CD14-positive monocyte (primary cell): ENCODE data around the gene NME5. TPM values are rescaled to one million over a fixed set of nuclear protein-coding genes. Genes with fewer than 3 reads are reported as not detected.

Source experiments
- DNase-seq, 3 donors: peaks; one replicate each; pipeline ENCODE4 v3.0.0-alpha.2; 2011 to 2022
- H2AFZ ChIP-seq: 2 replicates; pipeline ENCODE4 v1.6.0; 2012; ENCODE audit warnings: mild to moderate bottlenecking, low read depth, low read length, inconsistent platforms; ENCODE audit not compliant: insufficient read depth, poor library complexity, severe bottlenecking
- H3K27ac ChIP-seq, 2 donors: 1 replicate in 1 of 2; 2 replicates in 1 of 2; pipeline ENCODE4 v1.5.1; 2012 to 2013; ENCODE audit warnings: low read length in 2 of 2, control low read depth in 1 of 2, inconsistent platforms in 1 of 2, low read depth in 1 of 2, mild to moderate bottlenecking in 1 of 2
- H3K27me3 ChIP-seq, 2 donors: one replicate each; pipeline versions ENCODE4 v1.6.0 to v1.6.1; 2011 to 2013; ENCODE audit warnings: low read length in 2 of 2; ENCODE audit not compliant: control insufficient read depth in 2 of 2, insufficient read depth in 2 of 2
- H3K36me3 ChIP-seq, 2 donors: replicated peaks in 1 of 2; 1 replicate in 1 of 2; 2 replicates in 1 of 2; pipeline versions ENCODE4 v1.5.1 to v1.6.1; 2012 to 2013; ENCODE audit warnings: low read length in 2 of 2, control low read depth in 1 of 2, inconsistent platforms in 1 of 2, mild to moderate bottlenecking in 1 of 2; ENCODE audit not compliant: insufficient read depth in 2 of 2, control insufficient read depth in 1 of 2
- H3K4me1 ChIP-seq, 2 donors: 1 replicate in 1 of 2; 2 replicates in 1 of 2; pipeline versions ENCODE4 v1.5.1 to v1.6.1; 2012 to 2013; ENCODE audit warnings: low read length in 2 of 2, control low read depth in 1 of 2, inconsistent platforms in 1 of 2, mild to moderate bottlenecking in 1 of 2, moderate library complexity in 1 of 2; ENCODE audit not compliant: insufficient read depth in 2 of 2, control insufficient read depth in 1 of 2
- H3K4me2 ChIP-seq: replicated peaks from 2 replicates; pipeline ENCODE3; 2012; ENCODE audit warnings: low read length, moderate library complexity, mild to moderate bottlenecking; ENCODE audit not compliant: poor library complexity, severe bottlenecking; ENCODE audit errors: extremely low read depth
- H3K4me3 ChIP-seq, 3 experiments: fragments of 200-600 bp in 1 of 3; sonication (generic) in 1 of 3; replicated peaks in 1 of 3; 1 replicate in 2 of 3; 2 replicates in 1 of 3; pipeline ENCODE4 v1.5.1; 2011 to 2013; ENCODE audit warnings: low read length in 3 of 3, mild to moderate bottlenecking in 3 of 3, control low read depth in 2 of 3, low read depth in 2 of 3, inconsistent platforms in 1 of 3, moderate library complexity in 1 of 3
- H3K79me2 ChIP-seq: 2 replicates; pipeline ENCODE4 v1.6.0; 2012; ENCODE audit warnings: mild to moderate bottlenecking, control low read depth, inconsistent platforms, low read length, moderate library complexity; ENCODE audit not compliant: insufficient read depth
- H3K9ac ChIP-seq: 2 replicates; pipeline ENCODE4 v1.6.0; 2017; ENCODE audit warnings: low read length, mild to moderate bottlenecking; ENCODE audit not compliant: insufficient read depth, poor library complexity, severe bottlenecking
- H3K9me3 ChIP-seq, 2 donors: replicated peaks in 1 of 2; 1 replicate in 1 of 2; 2 replicates in 1 of 2; pipeline versions ENCODE4 v1.5.1 to v1.6.1; 2012 to 2013; ENCODE audit warnings: low read length in 2 of 2, control low read depth in 1 of 2; ENCODE audit not compliant: control insufficient read depth in 1 of 2, insufficient read depth in 1 of 2
- H4K20me1 ChIP-seq: 2 replicates; pipeline ENCODE4 v1.6.0; 2012; ENCODE audit warnings: mild to moderate bottlenecking, low read length, control low read depth, moderate library complexity; ENCODE audit not compliant: insufficient read depth
- H3K27ac Mint-ChIP-seq, 7 donors: one replicate each; pipeline ENCODE4 v1.8.0; 2020; ENCODE audit warnings: mild to moderate bottlenecking in 7 of 7, mixed read lengths in 7 of 7, moderate library complexity in 6 of 7, inconsistent platforms in 2 of 7
- H3K27me3 Mint-ChIP-seq, 3 donors: one replicate each; pipeline ENCODE4 v1.8.0; 2021 to 2022; ENCODE audit warnings: low read depth in 3 of 3, mild to moderate bottlenecking in 3 of 3, mixed read lengths in 3 of 3, moderate library complexity in 3 of 3, inconsistent platforms in 1 of 3
- H3K36me3 Mint-ChIP-seq, 2 donors: one replicate each; pipeline ENCODE4 v1.8.0; 2020; ENCODE audit warnings: mixed read lengths in 2 of 2, inconsistent platforms in 1 of 2, mild to moderate bottlenecking in 1 of 2
- H3K4me1 Mint-ChIP-seq: one replicate; pipeline ENCODE4 v1.8.0; 2020; ENCODE audit warnings: mild to moderate bottlenecking, mixed read lengths
- H3K4me3 Mint-ChIP-seq, 2 donors: one replicate each; pipeline ENCODE4 v1.8.0; 2020; ENCODE audit warnings: mild to moderate bottlenecking in 2 of 2, mixed read lengths in 2 of 2, moderate library complexity in 1 of 2
- H3K9me3 Mint-ChIP-seq, 7 donors: one replicate each; pipeline ENCODE4 v1.8.0; 2020 to 2022; ENCODE audit warnings: mixed read lengths in 7 of 7, mild to moderate bottlenecking in 6 of 7, moderate library complexity in 6 of 7, inconsistent platforms in 2 of 7
- CTCF ChIP-seq: fragments of 200-600 bp; IDR thresholded peaks from one replicate; pipeline ENCODE4 v1.8.0; 2022; ENCODE audit warnings: antibody characterized with exemption, mild to moderate bottlenecking
- WGBS: methylation state at CpG from one replicate; pipeline ENCODE4 v1.1.5; 2013; ENCODE audit warnings: missing lambda C conversion rate; ENCODE audit not compliant: insufficient coverage; 5-methylcytosine and 5-hydroxymethylcytosine counted together
- intact Hi-C, 2 donors: fragments of 100-400 bp; cut with micrococcal nuclease; formaldehyde crosslinking; loops; one replicate each; pipeline versions ENCODE4 v1.15.0 to v1.15.1; 2023
- polyA plus RNA-seq, 3 donors: library from polyadenylated mRNA; depleted of rRNA in 1 of 3; unstranded in 2 of 3; stranded (reverse) in 1 of 3; fragments of 300-500 nt in 2 of 3; fragments of >200 nt in 1 of 3; fragmentation: Illumina TruSeq in 2 of 3; gene quantifications; 1 replicate in 2 of 3; 2 replicates in 1 of 3; pipeline ENCODE4 v1.2.3, GENCODE V29; 2012 to 2021

NME5 gene
- polyA plus RNA-seq, 3 donors = not detected

- intact Hi-C loops = no loop called here
- Histone ChIP-seq H4K20me1 (no peaks in the 10 kb centered on the region), H3K9me3 (no peaks in the 10 kb centered on the region), H3K4me2 (no peak overlapping the region), H2AFZ (no peak overlapping the region), H3K27ac (no peak overlapping the region), H3K79me2 (no peaks in the 10 kb centered on the region), H3K9ac (no peak overlapping the region), H3K4me1 (no peaks in the 10 kb centered on the region), H3K36me3 (peaks cover 94 to 98% of the 10 kb centered on the region in 2 donors), H3K4me3 (no peak overlapping the region), H3K27me3 (no peaks in the 10 kb centered on the region)
- Mint-ChIP-seq H3K36me3 (peaks cover 88 to 100% of the 10 kb centered on the region in 2 donors), H3K9me3 (no peaks in the 10 kb centered on the region), H3K27me3 (no peaks in the 10 kb centered on the region), H3K27ac (no peak overlapping the region), H3K4me3 (no peak overlapping the region), H3K4me1 (no peaks in the 10 kb centered on the region)
- 95% methylated on average over 2 of the region's 4 CpGs for WGBS
- DNase-seq = no peak
- no peak for TF ChIP-seq CTCF
Measured at GRCh38 chr5:138160706-138161105, 21.5 kb upstream of the NME5 start.

- Mint-ChIP-seq H3K36me3 (peaks cover 78 to 91% of the 10 kb centered on the region in 2 donors), H3K4me3 (no peak overlapping the region), H3K27me3 (no peaks in the 10 kb centered on the region), H3K9me3 (no peaks in the 10 kb centered on the region), H3K4me1 (no peaks in the 10 kb centered on the region), H3K27ac (no peak overlapping the region)
- Histone ChIP-seq H2AFZ (no peak overlapping the region), H4K20me1 (no peaks in the 10 kb centered on the region), H3K27ac (no peak overlapping the region), H3K9ac (no peak overlapping the region), H3K4me3 (no peak overlapping the region), H3K9me3 (no peaks in the 10 kb centered on the region), H3K4me2 (no peak overlapping the region), H3K79me2 (no peaks in the 10 kb centered on the region), H3K27me3 (no peaks in the 10 kb centered on the region), H3K4me1 (no peaks in the 10 kb centered on the region), H3K36me3 (peaks cover 83 to 88% of the 10 kb centered on the region in 2 donors)
- intact Hi-C loops = no loop called here
- TF ChIP-seq CTCF = no peak
- WGBS = 100% methylated on average over 2 of the region's 5 CpGs
- no peak for DNase-seq
Measured at GRCh38 chr5:138159666-138160065, 20.4 kb upstream of the NME5 start.
